ENCODE results near the gene MGA. TPM values are rescaled to one million over a fixed set of nuclear protein-coding genes. Genes with fewer than 3 reads are reported as not detected.

MGA gene
- total and polyA plus RNA-seq, 2 of the 8 experiments (the other 6 are each of a cell fraction or from before 2014, with no cell fraction given) = 7.6 to 53.2 TPM

GRCh38 chr15:41647262-41647661 lies 12.9 kb upstream of the MGA start:
- no peak overlapping the region for H3K23ac ChIP-seq (ENCODE audit: insufficient read length)
- H3K4me2 ChIP-seq (ENCODE audit: insufficient read depth in 1 of 2, low read depth in 2 of 2, low read length in 2 of 2) = no peak overlapping the region
- no peaks in the 10 kb centered on the region for H3K23me2 ChIP-seq (ENCODE audit: low read depth, low read length)
- H3K4me3 ChIP-seq (ENCODE audit: extremely low read depth in 1 of 4, insufficient read depth in 2 of 4, low read depth in 3 of 4, low read length in 4 of 4) = no peak overlapping the region
- H3K56ac ChIP-seq (replicated peaks; ENCODE audit: insufficient read length, low read depth, low read length) = no peak overlapping the region
- no peak overlapping the region for H4K5ac ChIP-seq (ENCODE audit: insufficient read length, low read depth, low read length)
- H2BK15ac ChIP-seq (ENCODE audit: low read length) = no peak overlapping the region
- H3K4ac ChIP-seq (replicated peaks; ENCODE audit: insufficient read length, low read depth, low read length) = no peak overlapping the region
- H3K14ac ChIP-seq (ENCODE audit: insufficient read length) = no peak overlapping the region
- no peak overlapping the region for H2BK12ac ChIP-seq (ENCODE audit: low read depth, low read length)
- H2AK5ac ChIP-seq (ENCODE audit: low read depth, low read length) = no peak overlapping the region
- H2BK20ac ChIP-seq (ENCODE audit: low read length) = no peak overlapping the region
- H2BK5ac ChIP-seq (ENCODE audit: low read depth, low read length) = no peak overlapping the region
- H3K18ac ChIP-seq (ENCODE audit: extremely low read depth, low read length) = no peak overlapping the region
- no peaks in the 10 kb centered on the region for H4K20me1 ChIP-seq (replicated peaks in 1 of 2; ENCODE audit: control insufficient read depth in 1 of 2, insufficient read depth in 2 of 2, low read length in 2 of 2)
- DNase-seq (ENCODE audit: low read depth in 1 of 2, low spot score in 2 of 2) = no peak
- H3K27me3 ChIP-seq (replicated peaks in 1 of 4; ENCODE audit: control insufficient read depth in 3 of 4, extremely low read depth in 1 of 4, insufficient read depth in 3 of 4, low read length in 3 of 4) = no peaks in the 10 kb centered on the region
- no peak overlapping the region for H4K8ac ChIP-seq (ENCODE audit: extremely low read depth, insufficient read depth, low read length)
- no peak overlapping the region for H3K27ac ChIP-seq (ENCODE audit: low read depth, low read length)
- H3K79me1 ChIP-seq (ENCODE audit: low read depth, low read length) = no peaks in the 10 kb centered on the region; the same call in 1 of the 2 replicates
- H3K36me3 ChIP-seq (ENCODE audit: control insufficient read depth in 2 of 4, insufficient read depth in 4 of 4, low read length in 3 of 4) = no peaks in the 10 kb centered on the region
- peaks cover 0 to 11% of the 10 kb centered on the region in 2 experiments; a peak in 1 of 4 replicates for H3K79me2 ChIP-seq (ENCODE audit: control insufficient read depth in 1 of 2, insufficient read depth in 2 of 2, low read length in 2 of 2)
- no peak overlapping the region for H2BK120ac ChIP-seq (replicated peaks; ENCODE audit: low read depth, low read length)
- no peak overlapping the region for H3K9ac ChIP-seq (replicated peaks in 1 of 4; ENCODE audit: extremely low read depth in 1 of 4, low read depth in 3 of 4, low read length in 3 of 4)
- ChIA-PET POLR2A (ENCODE audit: partially characterized antibody) (interaction anchor here (0.9 kb wide), 1 partner anchor 12 kb away, joined by 3 read pairs; the partner anchor contains the start of gene MGA), CTCF (ENCODE audit: partially characterized antibody) (no interaction called here)
- H3K4me1 ChIP-seq (replicated peaks in 1 of 4; ENCODE audit: control insufficient read depth in 3 of 4, insufficient read depth in 4 of 4, low read length in 3 of 4) = no peaks in the 10 kb centered on the region
- H3K9me3 ChIP-seq (ENCODE audit: insufficient read depth in 2 of 2, low read depth in 1 of 2, low read length in 1 of 2) = peaks cover 0 to 8% of the 10 kb centered on the region in 2 experiments; a peak in 2 of 4 replicates
- FAIRE-seq = no peak
- H2AFZ ChIP-seq (ENCODE audit: low read length) = no peak overlapping the region
- no peak overlapping the region for H4K91ac ChIP-seq (replicated peaks; ENCODE audit: insufficient read length, low read length)
- TF ChIP-seq TAF7 (optimal IDR thresholded peaks at IDR 0.05; ENCODE audit: borderline replicate concordance, low read depth, low read length) (no peak), SIN3A (conservative IDR thresholded peaks at IDR 0.05 in 1 of 2, IDR thresholded peaks at IDR 0.05 in 1 of 2; ENCODE audit: low read depth in 1 of 2, low read length in 2 of 2) (no peak), SUZ12 (IDR thresholded peaks at IDR 0.05; ENCODE audit: low read length) (no peak), YY1 (IDR thresholded peaks at IDR 0.05; ENCODE audit: low read depth, low read length) (no peak), POLR2AphosphoS5 (IDR thresholded peaks at IDR 0.05; ENCODE audit: low read depth, low read length) (no peak)

Data from H1 (cell line).